HepG2 (cell line): ENCODE measurements around the gene COX14. TPM values are rescaled to one million over a fixed set of nuclear protein-coding genes. Genes with fewer than 3 reads are reported as not detected.

Source experiments
- AGO1 ChIP-seq: fragments of 200-400 bp; formaldehyde crosslinking; IDR thresholded peaks from 2 replicates; pipeline ENCODE4 v1.6.1; 2017; ENCODE audit warnings: mild to moderate bottlenecking, low read depth, low read length, moderate library complexity; ENCODE audit not compliant: poor library complexity, severe bottlenecking
- AKAP8 ChIP-seq: sonication (generic); formaldehyde crosslinking; IDR thresholded peaks from 2 replicates; pipeline ENCODE4 v1.5.1; 2020; ENCODE audit warnings: mild to moderate bottlenecking, missing genetic modification reagents
- ARNTL ChIP-seq: sonication (generic); formaldehyde crosslinking; IDR thresholded peaks from 2 replicates; pipeline ENCODE4 v1.4.0; 2020; ENCODE audit warnings: mild to moderate bottlenecking, missing genetic modification reagents
- CC2D1A ChIP-seq: sonication (generic); formaldehyde crosslinking; IDR thresholded peaks from 2 replicates; pipeline ENCODE4 v1.8.1; 2023; ENCODE audit warnings: mild to moderate bottlenecking, missing genetic modification reagents
- ETV6 ChIP-seq: sonication (generic); formaldehyde crosslinking; conservative IDR thresholded peaks from 2 replicates; pipeline ENCODE4 v1.4.0; 2020; ENCODE audit warnings: missing genetic modification reagents
- KDM3A ChIP-seq: IDR thresholded peaks from 2 replicates; pipeline ENCODE4 v1.6.1; 2018; ENCODE audit warnings: low read depth, missing compliant biosample characterization
- MLLT10 ChIP-seq: sonication (generic); formaldehyde crosslinking; IDR thresholded peaks from 2 replicates; pipeline ENCODE4 v1.4.0; 2020; ENCODE audit warnings: missing genetic modification reagents
- NCOA1 ChIP-seq: sonication (generic); formaldehyde crosslinking; IDR thresholded peaks from 2 replicates; pipeline ENCODE4 v1.9.0; 2021; ENCODE audit warnings: missing genetic modification reagents
- RCOR2 ChIP-seq: IDR thresholded peaks from 2 replicates; pipeline ENCODE4 v1.6.1; 2016; ENCODE audit warnings: missing biosample characterization, missing genetic modification reagents
- THYN1 ChIP-seq: sonication (generic); formaldehyde crosslinking; IDR thresholded peaks from 2 replicates; pipeline ENCODE4 v1.8.1; 2023; ENCODE audit warnings: low read depth, mild to moderate bottlenecking, moderate library complexity, missing genetic modification reagents, borderline replicate concordance
- ZFX ChIP-seq: sonication (generic); formaldehyde crosslinking; IDR thresholded peaks from 2 replicates; pipeline ENCODE4 v1.4.0; 2020; ENCODE audit warnings: mild to moderate bottlenecking, low read depth, missing genetic modification reagents, moderate library complexity
- ZNF660 ChIP-seq: sonication (generic); formaldehyde crosslinking; IDR thresholded peaks from 2 replicates; pipeline ENCODE4 v1.5.1; 2020; ENCODE audit warnings: mild to moderate bottlenecking, low read depth, missing genetic modification reagents, borderline replicate concordance
- ZNF841 ChIP-seq: sonication (generic); formaldehyde crosslinking; IDR thresholded peaks from 2 replicates; pipeline ENCODE4 v1.8.1; 2023; ENCODE audit warnings: missing genetic modification reagents, borderline replicate concordance
- ZSCAN31 ChIP-seq: sonication (generic); formaldehyde crosslinking; IDR thresholded peaks from 2 replicates; pipeline ENCODE4 v1.5.0; 2020; ENCODE audit warnings: low read depth, mild to moderate bottlenecking, missing genetic modification reagents
- polyA plus RNA-seq, 8 experiments: library from polyadenylated mRNA; depleted of rRNA in 3 of 8; stranded (reverse) in 7 of 8; unstranded in 1 of 8; fragments of >200 nt; fragmentation: Illumina TruSeq in 4 of 8; extraction: Trizol in 4 of 8; gene quantifications; 2 replicates each; pipeline versions ENCODE4 v1.2.1 to v1.2.3, GENCODE V29; 2011 to 2016; ENCODE audit warnings: low read depth in 4 of 8, missing spikeins in 1 of 8, mixed read lengths in 1 of 8; ENCODE audit not compliant: insufficient read depth in 1 of 8
- total RNA-seq, 5 experiments: library from RNA; depleted of rRNA; stranded (reverse); fragments of >200 nt; fragmentation: Illumina TruSeq; extraction: Trizol; gene quantifications; 2 replicates each; pipeline ENCODE4 v1.2.3, GENCODE V29; 2016; ENCODE audit warnings: low read depth in 1 of 5
- TF ChIP-seq, protein P1 (sequence below): sonication (generic); formaldehyde crosslinking; conservative IDR thresholded peaks from 2 replicates; pipeline ENCODE4 v1.8.0; 2022; ENCODE audit warnings: missing genetic modification reagents
- TF ChIP-seq, protein P2 (sequence below): sonication (generic); formaldehyde crosslinking; IDR thresholded peaks from 2 replicates; pipeline ENCODE4 v1.5.0; 2020; ENCODE audit warnings: mild to moderate bottlenecking, missing genetic modification reagents, moderate library complexity
- TF ChIP-seq, protein P3 (sequence below): sonication (generic); formaldehyde crosslinking; IDR thresholded peaks from 2 replicates; pipeline ENCODE4 v1.5.0; 2020; ENCODE audit warnings: mild to moderate bottlenecking, missing genetic modification reagents, borderline replicate concordance
- TF ChIP-seq, protein P4 (sequence below): sonication (generic); formaldehyde crosslinking; IDR thresholded peaks from 2 replicates; pipeline ENCODE4; 2020; ENCODE audit warnings: missing genetic modification reagents, mild to moderate bottlenecking, borderline replicate concordance

COX14 gene
- total and polyA plus RNA-seq, 2 of the 13 experiments (the other 11 are each of a cell fraction or from before 2014, with no cell fraction given), result 53.0 to 71.6 TPM

DNA sequence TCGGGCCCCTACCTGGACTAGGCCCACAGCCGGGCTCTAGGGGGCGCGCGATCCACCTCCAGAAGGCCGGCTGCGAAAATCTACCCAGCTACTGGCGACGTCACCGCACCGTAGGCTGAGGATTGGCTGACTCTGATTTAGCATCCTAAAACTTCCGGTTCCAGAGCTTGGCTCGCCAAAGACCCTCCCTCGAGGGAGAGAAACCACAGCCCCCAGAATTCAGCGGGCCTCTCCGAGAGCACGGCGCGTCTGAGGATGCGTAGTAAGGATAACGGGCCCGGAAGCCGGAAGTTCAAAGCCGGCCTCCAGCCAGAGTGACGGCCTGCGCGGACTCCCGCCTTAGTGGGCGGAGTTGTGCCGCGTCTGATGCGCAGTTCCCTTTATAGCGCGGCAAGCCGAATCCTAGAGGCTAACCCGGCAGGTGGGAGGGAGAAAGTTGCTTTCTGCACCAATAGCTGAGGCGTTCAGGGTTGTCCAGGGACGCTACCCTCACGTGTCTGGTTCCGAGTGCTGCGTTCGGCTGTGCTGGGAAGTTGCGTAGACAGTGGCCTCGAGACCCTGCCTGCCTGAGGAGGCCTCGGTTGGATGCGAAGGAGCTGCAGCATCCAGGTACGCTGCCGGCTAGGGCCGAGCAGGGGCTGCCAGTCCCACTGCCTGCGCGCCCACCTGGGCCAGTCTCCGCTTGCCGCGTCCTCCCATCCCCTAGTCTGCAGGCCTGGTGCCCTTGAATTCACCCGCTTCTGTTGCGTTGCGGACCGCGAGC is at the start of gene COX14 (continued):
- TF ChIP-seq ZSCAN31, result peak; percentile 73
- peak; percentile 96 for TF ChIP-seq ARNTL (CRISPR knock-in tag)
- peak; percentile 95 for TF ChIP-seq ZFX
- no peak for TF ChIP-seq ZNF660 (CRISPR knock-in tag)
- no peak for TF ChIP-seq THYN1 (CRISPR knock-in tag)
- TF ChIP-seq, protein P1, sequence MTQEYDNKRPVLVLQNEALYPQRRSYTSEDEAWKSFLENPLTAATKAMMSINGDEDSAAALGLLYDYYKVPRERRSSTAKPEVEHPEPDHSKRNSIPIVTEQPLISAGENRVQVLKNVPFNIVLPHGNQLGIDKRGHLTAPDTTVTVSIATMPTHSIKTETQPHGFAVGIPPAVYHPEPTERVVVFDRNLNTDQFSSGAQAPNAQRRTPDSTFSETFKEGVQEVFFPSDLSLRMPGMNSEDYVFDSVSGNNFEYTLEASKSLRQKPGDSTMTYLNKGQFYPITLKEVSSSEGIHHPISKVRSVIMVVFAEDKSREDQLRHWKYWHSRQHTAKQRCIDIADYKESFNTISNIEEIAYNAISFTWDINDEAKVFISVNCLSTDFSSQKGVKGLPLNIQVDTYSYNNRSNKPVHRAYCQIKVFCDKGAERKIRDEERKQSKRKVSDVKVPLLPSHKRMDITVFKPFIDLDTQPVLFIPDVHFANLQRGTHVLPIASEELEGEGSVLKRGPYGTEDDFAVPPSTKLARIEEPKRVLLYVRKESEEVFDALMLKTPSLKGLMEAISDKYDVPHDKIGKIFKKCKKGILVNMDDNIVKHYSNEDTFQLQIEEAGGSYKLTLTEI (CRISPR knock-in tag), result no peak
- TF ChIP-seq, protein P2, sequence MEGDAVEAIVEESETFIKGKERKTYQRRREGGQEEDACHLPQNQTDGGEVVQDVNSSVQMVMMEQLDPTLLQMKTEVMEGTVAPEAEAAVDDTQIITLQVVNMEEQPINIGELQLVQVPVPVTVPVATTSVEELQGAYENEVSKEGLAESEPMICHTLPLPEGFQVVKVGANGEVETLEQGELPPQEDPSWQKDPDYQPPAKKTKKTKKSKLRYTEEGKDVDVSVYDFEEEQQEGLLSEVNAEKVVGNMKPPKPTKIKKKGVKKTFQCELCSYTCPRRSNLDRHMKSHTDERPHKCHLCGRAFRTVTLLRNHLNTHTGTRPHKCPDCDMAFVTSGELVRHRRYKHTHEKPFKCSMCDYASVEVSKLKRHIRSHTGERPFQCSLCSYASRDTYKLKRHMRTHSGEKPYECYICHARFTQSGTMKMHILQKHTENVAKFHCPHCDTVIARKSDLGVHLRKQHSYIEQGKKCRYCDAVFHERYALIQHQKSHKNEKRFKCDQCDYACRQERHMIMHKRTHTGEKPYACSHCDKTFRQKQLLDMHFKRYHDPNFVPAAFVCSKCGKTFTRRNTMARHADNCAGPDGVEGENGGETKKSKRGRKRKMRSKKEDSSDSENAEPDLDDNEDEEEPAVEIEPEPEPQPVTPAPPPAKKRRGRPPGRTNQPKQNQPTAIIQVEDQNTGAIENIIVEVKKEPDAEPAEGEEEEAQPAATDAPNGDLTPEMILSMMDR, result peak; percentile 97
- peak; percentile 78 for TF ChIP-seq AGO1
- no peak for TF ChIP-seq KDM3A (CRISPR knock-in tag)
- no peak for TF ChIP-seq ZNF841 (CRISPR knock-in tag)
- TF ChIP-seq RCOR2 (CRISPR knock-in tag), result no peak
- TF ChIP-seq, protein P3, sequence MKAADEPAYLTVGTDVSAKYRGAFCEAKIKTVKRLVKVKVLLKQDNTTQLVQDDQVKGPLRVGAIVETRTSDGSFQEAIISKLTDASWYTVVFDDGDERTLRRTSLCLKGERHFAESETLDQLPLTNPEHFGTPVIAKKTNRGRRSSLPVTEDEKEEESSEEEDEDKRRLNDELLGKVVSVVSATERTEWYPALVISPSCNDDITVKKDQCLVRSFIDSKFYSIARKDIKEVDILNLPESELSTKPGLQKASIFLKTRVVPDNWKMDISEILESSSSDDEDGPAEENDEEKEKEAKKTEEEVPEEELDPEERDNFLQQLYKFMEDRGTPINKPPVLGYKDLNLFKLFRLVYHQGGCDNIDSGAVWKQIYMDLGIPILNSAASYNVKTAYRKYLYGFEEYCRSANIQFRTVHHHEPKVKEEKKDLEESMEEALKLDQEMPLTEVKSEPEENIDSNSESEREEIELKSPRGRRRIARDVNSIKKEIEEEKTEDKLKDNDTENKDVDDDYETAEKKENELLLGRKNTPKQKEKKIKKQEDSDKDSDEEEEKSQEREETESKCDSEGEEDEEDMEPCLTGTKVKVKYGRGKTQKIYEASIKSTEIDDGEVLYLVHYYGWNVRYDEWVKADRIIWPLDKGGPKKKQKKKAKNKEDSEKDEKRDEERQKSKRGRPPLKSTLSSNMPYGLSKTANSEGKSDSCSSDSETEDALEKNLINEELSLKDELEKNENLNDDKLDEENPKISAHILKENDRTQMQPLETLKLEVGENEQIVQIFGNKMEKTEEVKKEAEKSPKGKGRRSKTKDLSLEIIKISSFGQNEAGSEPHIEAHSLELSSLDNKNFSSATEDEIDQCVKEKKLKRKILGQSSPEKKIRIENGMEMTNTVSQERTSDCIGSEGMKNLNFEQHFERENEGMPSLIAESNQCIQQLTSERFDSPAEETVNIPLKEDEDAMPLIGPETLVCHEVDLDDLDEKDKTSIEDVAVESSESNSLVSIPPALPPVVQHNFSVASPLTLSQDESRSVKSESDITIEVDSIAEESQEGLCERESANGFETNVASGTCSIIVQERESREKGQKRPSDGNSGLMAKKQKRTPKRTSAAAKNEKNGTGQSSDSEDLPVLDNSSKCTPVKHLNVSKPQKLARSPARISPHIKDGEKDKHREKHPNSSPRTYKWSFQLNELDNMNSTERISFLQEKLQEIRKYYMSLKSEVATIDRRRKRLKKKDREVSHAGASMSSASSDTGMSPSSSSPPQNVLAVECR (CRISPR knock-in tag), result peak; percentile 98
- TF ChIP-seq, protein P4, sequence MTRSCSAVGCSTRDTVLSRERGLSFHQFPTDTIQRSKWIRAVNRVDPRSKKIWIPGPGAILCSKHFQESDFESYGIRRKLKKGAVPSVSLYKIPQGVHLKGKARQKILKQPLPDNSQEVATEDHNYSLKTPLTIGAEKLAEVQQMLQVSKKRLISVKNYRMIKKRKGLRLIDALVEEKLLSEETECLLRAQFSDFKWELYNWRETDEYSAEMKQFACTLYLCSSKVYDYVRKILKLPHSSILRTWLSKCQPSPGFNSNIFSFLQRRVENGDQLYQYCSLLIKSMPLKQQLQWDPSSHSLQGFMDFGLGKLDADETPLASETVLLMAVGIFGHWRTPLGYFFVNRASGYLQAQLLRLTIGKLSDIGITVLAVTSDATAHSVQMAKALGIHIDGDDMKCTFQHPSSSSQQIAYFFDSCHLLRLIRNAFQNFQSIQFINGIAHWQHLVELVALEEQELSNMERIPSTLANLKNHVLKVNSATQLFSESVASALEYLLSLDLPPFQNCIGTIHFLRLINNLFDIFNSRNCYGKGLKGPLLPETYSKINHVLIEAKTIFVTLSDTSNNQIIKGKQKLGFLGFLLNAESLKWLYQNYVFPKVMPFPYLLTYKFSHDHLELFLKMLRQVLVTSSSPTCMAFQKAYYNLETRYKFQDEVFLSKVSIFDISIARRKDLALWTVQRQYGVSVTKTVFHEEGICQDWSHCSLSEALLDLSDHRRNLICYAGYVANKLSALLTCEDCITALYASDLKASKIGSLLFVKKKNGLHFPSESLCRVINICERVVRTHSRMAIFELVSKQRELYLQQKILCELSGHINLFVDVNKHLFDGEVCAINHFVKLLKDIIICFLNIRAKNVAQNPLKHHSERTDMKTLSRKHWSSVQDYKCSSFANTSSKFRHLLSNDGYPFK, result peak; percentile 84
- TF ChIP-seq AKAP8 (CRISPR knock-in tag), result no peak
- no peak for TF ChIP-seq ETV6 (CRISPR knock-in tag)
- no peak for TF ChIP-seq NCOA1 (CRISPR knock-in tag)
- TF ChIP-seq MLLT10, result no peak
- no peak for TF ChIP-seq CC2D1A (CRISPR knock-in tag)
